ENCODE results near the gene SMAD7. TPM values are rescaled to one million over a fixed set of nuclear protein-coding genes. Genes with fewer than 3 reads are reported as not detected.

Gene SMAD7
- total RNA-seq, 1 donor from 2014 or later: 2.4 TPM

- no peak for DNase-seq (ENCODE audit: low read depth in 2 of 2)
Observed at GRCh38 chr18:48987821-48988220, 37.1 kb upstream of the SMAD7 start.

GRCh38 chr18:48986851-48987761 is 36.3 kb upstream of the SMAD7 start:
- no peak for DNase-seq (ENCODE audit: low read depth in 2 of 2)

- DNase-seq (ENCODE audit: low read depth in 2 of 2): no peak
Observed at GRCh38 chr18:48985161-48985560, 34.4 kb upstream of the SMAD7 start.

GRCh38 chr18:48983793-48984437 is 33.1 kb upstream of the SMAD7 start:
- DNase-seq (ENCODE audit: low read depth in 2 of 2): peak; percentile 41 to 67

GRCh38 chr18:48982266-48982665 is 31.5 kb upstream of the SMAD7 start:
- no peak for DNase-seq (ENCODE audit: low read depth in 2 of 2)

- peak in 1 of 2 donors; percentile 57 for DNase-seq (ENCODE audit: low read depth in 2 of 2)
Observed at GRCh38 chr18:48979944-48980890, 29.5 kb upstream of the SMAD7 start.

GRCh38 chr18:48977914-48978313 is 27.1 kb upstream of the SMAD7 start:
- no peak for DNase-seq (ENCODE audit: low read depth in 2 of 2)

GRCh38 chr18:48975817-48976649 is 25.3 kb upstream of the SMAD7 start:
- peak in 1 of 2 donors; percentile 53 for DNase-seq (ENCODE audit: low read depth in 2 of 2)

GRCh38 chr18:48975120-48975816 is 24.5 kb upstream of the SMAD7 start:
- DNase-seq (ENCODE audit: low read depth in 2 of 2): no peak

- no peak for DNase-seq (ENCODE audit: low read depth in 2 of 2)
Observed at GRCh38 chr18:48974304-48975119, 23.7 kb upstream of the SMAD7 start.

- DNase-seq (ENCODE audit: low read depth in 2 of 2): no peak
Observed at GRCh38 chr18:48973731-48974130, 23.0 kb upstream of the SMAD7 start.

- no peak for DNase-seq (ENCODE audit: low read depth in 2 of 2)
Observed at GRCh38 chr18:48968412-48969215, 17.8 kb upstream of the SMAD7 start.

- DNase-seq (ENCODE audit: low read depth in 2 of 2): no peak
Observed at GRCh38 chr18:48967545-48967944, 16.8 kb upstream of the SMAD7 start.

GRCh38 chr18:48966523-48966922 is 15.8 kb upstream of the SMAD7 start:
- DNase-seq (ENCODE audit: low read depth in 2 of 2): no peak

- DNase-seq (ENCODE audit: low read depth in 2 of 2): no peak
Observed at GRCh38 chr18:48963586-48964470, 13.1 kb upstream of the SMAD7 start.

- no peak for DNase-seq (ENCODE audit: low read depth in 2 of 2)
Observed at GRCh38 chr18:48962994-48963561, 12.3 kb upstream of the SMAD7 start.

Data from dermis microvascular lymphatic vessel endothelial cell (primary cell).